ENCODE results near the gene CNTNAP5. TPM values are rescaled to one million over a fixed set of nuclear protein-coding genes. Genes with fewer than 3 reads are reported as not detected.

Gene CNTNAP5
- total RNA-seq, 1 experiment from 2014 or later: 0.48 TPM

DNA sequence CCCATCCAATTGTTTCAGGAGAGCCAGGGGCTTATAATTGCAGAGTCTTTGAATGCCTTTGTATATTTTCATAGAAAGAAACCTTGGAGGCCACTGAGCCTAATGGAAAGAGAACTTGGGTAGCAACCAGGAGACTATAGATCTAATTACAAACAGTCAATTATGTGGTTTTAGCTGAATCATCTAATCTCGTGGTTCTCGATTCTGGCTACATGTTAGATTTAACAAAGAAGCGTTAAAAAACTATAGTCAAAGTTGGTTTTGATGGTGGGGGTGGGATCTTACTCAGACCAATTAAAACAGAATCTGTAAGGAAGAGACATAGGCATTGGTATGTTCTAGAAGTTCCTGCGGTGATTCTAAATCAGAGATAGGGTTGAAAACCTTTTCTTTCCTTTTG lies 344.1 kb downstream of the CNTNAP5 start:
- H2BK5ac ChIP-seq (ENCODE audit: insufficient read length, low read length): no peak overlapping the region
- no peaks in the 10 kb centered on the region for H3K27me3 ChIP-seq (ENCODE audit: insufficient read depth, low read length)
- no peak overlapping the region for H4K91ac ChIP-seq (ENCODE audit: insufficient read length, low read depth, low read length)
- H3K14ac ChIP-seq (ENCODE audit: insufficient read depth, low read length): no peak overlapping the region
- no peaks in the 10 kb centered on the region for H3K23me2 ChIP-seq (ENCODE audit: insufficient read length, low read depth, low read length, poor library complexity, severe bottlenecking)
- H2AK5ac ChIP-seq (ENCODE audit: insufficient read length, low read length): no peak overlapping the region
- Mint-ChIP-seq H3K36me3 (ENCODE audit: insufficient read depth in 1 of 3, low read depth in 3 of 3) (no peaks in the 10 kb centered on the region), H3K4me1 (peaks cover under 1 to 1% of the 10 kb centered on the region in 2 experiments; a peak in 2 of 4 replicates), H3K27me3 (ENCODE audit: low read depth) (no peaks in the 10 kb centered on the region), H3K9me3 (no peaks in the 10 kb centered on the region; a peak in 1 of 5 replicates), H3K4me3 (no peak overlapping the region), H3K27ac (no peak overlapping the region)
- no peak overlapping the region for H3K18ac ChIP-seq (ENCODE audit: insufficient read length, low read depth, low read length)
- no peaks in the 10 kb centered on the region for H3K79me1 ChIP-seq (ENCODE audit: insufficient read depth, low read depth, low read length, poor library complexity, severe bottlenecking)
- WGBS (ENCODE audit: extremely low coverage, insufficient read length, low lambda C conversion rate): no CpG with 5 or more reads among the region's 4 CpGs
- H3K4ac ChIP-seq (ENCODE audit: low read depth, low read length): no peak overlapping the region
- no peak overlapping the region for H3K27ac ChIP-seq (ENCODE audit: insufficient read length, low read depth, low read length)
- H2BK120ac ChIP-seq (ENCODE audit: low read depth, low read length, poor library complexity, severe bottlenecking): no peak overlapping the region
- no peaks in the 10 kb centered on the region for H4K20me1 ChIP-seq (ENCODE audit: control insufficient read depth, insufficient read depth, insufficient read length)
- H2BK20ac ChIP-seq (ENCODE audit: low read depth, low read length, poor library complexity, severe bottlenecking): no peak overlapping the region
- no peak overlapping the region for H3K23ac ChIP-seq (ENCODE audit: insufficient read length, low read depth, low read length)
- H3K9me3 ChIP-seq (ENCODE audit: control insufficient read depth, low read depth, low read length): no peaks in the 10 kb centered on the region
- H3K56ac ChIP-seq (ENCODE audit: insufficient read length, low read depth, low read length): no peak overlapping the region
- DNase-seq: no peak
- no peak overlapping the region for H3K4me2 ChIP-seq (ENCODE audit: insufficient read depth, insufficient read length, low read length)
- H2BK12ac ChIP-seq (ENCODE audit: insufficient read length, low read depth, low read length): no peak overlapping the region
- TF ChIP-seq CTCF (conservative IDR thresholded peaks at IDR 0.05): no peak
- H3K9ac ChIP-seq (ENCODE audit: extremely low read depth, insufficient read length, low read length): no peak overlapping the region
- no peaks in the 10 kb centered on the region for H3K79me2 ChIP-seq (ENCODE audit: insufficient read depth, low read length)
- H4K8ac ChIP-seq (replicated peaks; ENCODE audit: insufficient read length, low read depth, low read length): no peak overlapping the region
- H2AFZ ChIP-seq (ENCODE audit: low read length): no peak overlapping the region
- H4K5ac ChIP-seq (ENCODE audit: insufficient read length, low read depth, low read length): no peak overlapping the region
- no peak overlapping the region for H3T11ph ChIP-seq (ENCODE audit: low read length)
- H3K4me1 ChIP-seq (ENCODE audit: insufficient read depth, low read length): no peaks in the 10 kb centered on the region
- no peak overlapping the region for H2BK15ac ChIP-seq (ENCODE audit: low read depth, low read length)
